GM18502 (cell line): ENCODE data around the gene UVRAG.

Experiments used
- ATAC-seq: cut with Tn5 transposase; IDR thresholded peaks from one replicate; pipeline ENCODE4 v1.9.1; 2021; ENCODE audit warnings: mild to moderate bottlenecking; ENCODE audit not compliant: unreplicated experiment, poor library complexity

UVRAG gene

GRCh38 chr11:75993126-75993525, 178.1 kb downstream of the UVRAG start:
- no peak for ATAC-seq

GRCh38 chr11:75994616-75995015, 179.6 kb downstream of the UVRAG start:
- ATAC-seq = no peak

GRCh38 chr11:75996523-75997442, 181.8 kb downstream of the UVRAG start:
- no peak for ATAC-seq

- ATAC-seq = no peak
These were observed 189.4 kb downstream of the UVRAG start for GRCh38 chr11:76004400-76004799.

- no peak for ATAC-seq
These were observed 190.7 kb downstream of the UVRAG start for GRCh38 chr11:76005756-76006155.

GRCh38 chr11:76007166-76007565, 192.2 kb downstream of the UVRAG start:
- ATAC-seq = no peak

- no peak for ATAC-seq
These were observed 193.5 kb downstream of the UVRAG start for GRCh38 chr11:76008474-76008873.

- no peak for ATAC-seq
These were observed 195.0 kb downstream of the UVRAG start for GRCh38 chr11:76010051-76010450.

- ATAC-seq = no peak
These were observed 198.5 kb downstream of the UVRAG start for GRCh38 chr11:76013526-76013925.

- no peak for ATAC-seq
These were observed 208.4 kb downstream of the UVRAG start for GRCh38 chr11:76023236-76024068.

GRCh38 chr11:76025068-76025467, 210.1 kb downstream of the UVRAG start:
- ATAC-seq = no peak

GRCh38 chr11:76025817-76026216, 210.8 kb downstream of the UVRAG start:
- no peak for ATAC-seq

GRCh38 chr11:76026281-76026680, 211.3 kb downstream of the UVRAG start:
- ATAC-seq = no peak

GRCh38 chr11:76026862-76027261, 211.9 kb downstream of the UVRAG start:
- no peak for ATAC-seq

GRCh38 chr11:76030286-76030685, 215.3 kb downstream of the UVRAG start:
- ATAC-seq = no peak

- no peak for ATAC-seq
These were observed 216.1 kb downstream of the UVRAG start for GRCh38 chr11:76030968-76031590.

- no peak for ATAC-seq
These were observed 218.7 kb downstream of the UVRAG start for GRCh38 chr11:76033699-76034098.

GRCh38 chr11:76035020-76035419, 220.0 kb downstream of the UVRAG start:
- ATAC-seq = no peak

GRCh38 chr11:76038608-76039007, 223.6 kb downstream of the UVRAG start:
- ATAC-seq = no peak

- no peak for ATAC-seq
These were observed 226.2 kb downstream of the UVRAG start for GRCh38 chr11:76041208-76041607.
